HG03378 (cell line): Measurements from ENCODE around the gene NEDD9.

Experiments used
- ATAC-seq: cut with Tn5 transposase; IDR thresholded peaks from one replicate; pipeline ENCODE4 v1.9.1; 2021; ENCODE audit warnings: mild to moderate bottlenecking, moderate library complexity; ENCODE audit not compliant: unreplicated experiment

NEDD9 gene

GRCh38 chr6:11262242-11262641 is 29.8 kb upstream of the NEDD9 start:
- ATAC-seq, result no peak

GRCh38 chr6:11260249-11261038 is 28.0 kb upstream of the NEDD9 start:
- ATAC-seq, result no peak

- ATAC-seq, result no peak
Observed at GRCh38 chr6:11258260-11259237, 26.1 kb upstream of the NEDD9 start.

GRCh38 chr6:11255610-11256009 is 23.1 kb upstream of the NEDD9 start:
- no peak for ATAC-seq

GRCh38 chr6:11253594-11253993 is 21.1 kb upstream of the NEDD9 start:
- ATAC-seq, result no peak

GRCh38 chr6:11251553-11252360 is 19.3 kb upstream of the NEDD9 start:
- no peak for ATAC-seq

- no peak for ATAC-seq
Observed at GRCh38 chr6:11250108-11250507, 17.6 kb upstream of the NEDD9 start.

- no peak for ATAC-seq
Observed at GRCh38 chr6:11248974-11249761, 16.7 kb upstream of the NEDD9 start.

- no peak for ATAC-seq
Observed at GRCh38 chr6:11246722-11247121, 14.3 kb upstream of the NEDD9 start.

GRCh38 chr6:11245381-11246256 is 13.2 kb upstream of the NEDD9 start:
- ATAC-seq, result no peak

- no peak for ATAC-seq
Observed at GRCh38 chr6:11244387-11245126, 12.1 kb upstream of the NEDD9 start.

- no peak for ATAC-seq
Observed at GRCh38 chr6:11243861-11244260, 11.4 kb upstream of the NEDD9 start.

- no peak for ATAC-seq
Observed at GRCh38 chr6:11242711-11243110, 10.2 kb upstream of the NEDD9 start.

GRCh38 chr6:11241793-11242201 is 9.3 kb upstream of the NEDD9 start:
- ATAC-seq, result no peak

GRCh38 chr6:11241154-11241792 is 8.8 kb upstream of the NEDD9 start:
- ATAC-seq, result no peak

GRCh38 chr6:11237956-11238355 is 5.5 kb upstream of the NEDD9 start:
- ATAC-seq, result no peak

- no peak for ATAC-seq
Observed at GRCh38 chr6:11237428-11237827, 5.0 kb upstream of the NEDD9 start.

- ATAC-seq, result no peak
Observed at GRCh38 chr6:11236915-11237314, 4.4 kb upstream of the NEDD9 start.
